Stimulated activated CD4-positive, alpha-beta T cell treated with anti-CD3 and anti-CD28 coated beads, Interleukin-12 subunit alpha, Interleukin-12 subunit beta, amount 100 ng/mL, for 24 hours (primary cell): Measurements from ENCODE around the gene PPP2R2D.

Source experiments
- DNase-seq, 2 experiments: peaks; one replicate each; pipeline ENCODE4 v3.0.0-alpha.2; 2020; ENCODE audit warnings: low read depth in 2 of 2

The PPP2R2D gene

GRCh38 chr10:131929122-131929845 lies 28.5 kb downstream of the PPP2R2D start:
- DNase-seq = no peak

- no peak for DNase-seq
Measured at GRCh38 chr10:131930150-131930549, 29.3 kb downstream of the PPP2R2D start.

DNA sequence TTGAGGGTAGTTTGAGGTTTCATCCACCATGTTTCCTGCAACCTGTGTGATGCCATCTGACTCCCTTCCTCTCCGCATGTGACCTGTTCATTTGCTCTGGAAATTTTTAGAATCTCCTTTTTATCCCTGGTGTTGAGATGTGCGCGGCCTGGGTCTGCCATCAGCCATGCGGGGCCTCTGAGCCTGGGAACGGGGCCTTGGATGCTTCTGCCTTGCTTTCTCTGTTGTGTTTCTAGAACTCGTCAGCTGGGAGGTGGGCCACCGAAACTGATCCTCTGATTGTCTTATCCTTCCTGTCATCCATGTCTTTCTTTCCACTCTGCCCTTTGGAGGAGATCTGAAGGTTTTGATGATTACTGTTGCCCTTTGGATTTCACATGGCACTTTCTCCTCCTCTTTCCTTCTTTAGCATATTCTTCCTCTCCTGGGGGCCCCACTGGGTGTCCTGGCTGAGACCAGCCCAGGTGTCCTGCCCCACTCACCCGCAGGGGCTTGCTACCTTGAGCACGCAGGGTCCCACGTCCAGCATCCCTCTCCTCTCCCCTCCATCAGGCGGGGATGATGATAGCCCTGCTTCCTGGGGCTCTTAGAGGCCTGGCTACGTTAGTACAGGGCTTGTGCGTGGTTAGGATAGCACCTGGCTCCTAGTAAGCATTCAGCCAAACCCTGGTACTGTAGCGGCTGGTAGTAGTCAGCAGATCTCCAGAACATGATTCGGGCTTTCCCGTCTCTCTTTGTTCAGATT lies 29.9 kb downstream of the PPP2R2D start:
- DNase-seq = no peak

- no peak for DNase-seq
Measured at GRCh38 chr10:131931981-131932380, 31.2 kb downstream of the PPP2R2D start.

GRCh38 chr10:131933016-131933695 lies 32.3 kb downstream of the PPP2R2D start:
- no peak for DNase-seq

DNA sequence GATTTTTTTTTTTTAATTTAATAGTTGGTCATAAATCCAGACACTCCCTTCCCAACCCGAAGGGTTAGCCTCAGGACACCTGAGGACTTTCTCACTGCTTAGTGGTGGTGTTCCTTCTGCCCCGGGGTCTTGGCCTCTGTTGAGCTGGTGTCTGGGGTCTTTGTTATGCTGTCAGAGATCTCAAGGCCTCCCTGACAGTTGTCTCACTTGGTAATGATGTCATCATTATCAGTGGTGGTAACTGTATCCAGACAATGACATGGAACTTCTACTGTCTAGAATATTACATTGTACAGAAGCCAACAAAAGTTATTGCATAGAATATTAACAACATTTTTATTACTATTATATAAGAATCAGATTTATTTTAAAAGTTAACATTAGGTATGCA lies 32.9 kb downstream of the PPP2R2D start:
- no peak for DNase-seq

GRCh38 chr10:131934769-131935168 lies 34.0 kb downstream of the PPP2R2D start:
- DNase-seq = no peak

DNA sequence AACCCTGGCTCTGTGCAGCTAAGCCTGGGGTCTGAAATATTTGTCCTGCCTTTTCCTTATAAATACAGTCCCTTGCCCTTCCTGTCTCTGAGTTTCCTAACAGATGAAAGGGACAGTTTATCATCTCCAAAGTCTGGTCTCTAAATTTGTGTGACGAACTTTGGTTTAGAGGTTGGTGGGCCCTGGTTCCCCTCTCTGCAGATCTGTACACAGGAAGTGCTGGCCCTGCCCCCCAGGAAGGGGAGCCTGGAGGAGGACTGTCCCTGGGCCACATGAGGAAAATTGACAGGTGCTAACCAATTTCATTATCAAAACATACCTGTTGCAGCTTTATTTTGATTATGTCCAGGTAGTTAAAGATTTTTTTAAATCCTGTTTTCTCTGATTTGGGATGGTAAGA lies 34.5 kb downstream of the PPP2R2D start:
- DNase-seq = no peak

DNA sequence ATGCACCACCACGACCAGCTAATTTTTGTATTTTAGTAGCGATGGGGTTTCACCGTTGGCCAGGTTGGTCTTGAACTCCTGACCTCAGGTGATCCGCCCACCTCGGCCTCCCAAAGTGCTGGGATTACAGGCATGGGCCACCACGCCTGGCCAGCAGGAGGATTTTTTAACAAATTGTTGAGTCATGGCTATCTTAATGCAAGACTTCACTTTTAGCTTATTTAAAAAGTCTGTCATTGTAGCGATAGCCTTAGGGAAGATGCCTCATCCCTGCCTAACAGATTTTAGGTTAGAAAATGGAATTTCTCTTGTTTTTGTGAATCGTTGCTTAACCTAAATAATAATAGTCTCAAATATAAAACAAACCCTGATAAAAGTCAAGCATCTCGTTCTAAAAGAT lies 35.5 kb downstream of the PPP2R2D start:
- DNase-seq = no peak

- DNase-seq = no peak
Measured at GRCh38 chr10:131936736-131937135, 35.9 kb downstream of the PPP2R2D start.

DNA sequence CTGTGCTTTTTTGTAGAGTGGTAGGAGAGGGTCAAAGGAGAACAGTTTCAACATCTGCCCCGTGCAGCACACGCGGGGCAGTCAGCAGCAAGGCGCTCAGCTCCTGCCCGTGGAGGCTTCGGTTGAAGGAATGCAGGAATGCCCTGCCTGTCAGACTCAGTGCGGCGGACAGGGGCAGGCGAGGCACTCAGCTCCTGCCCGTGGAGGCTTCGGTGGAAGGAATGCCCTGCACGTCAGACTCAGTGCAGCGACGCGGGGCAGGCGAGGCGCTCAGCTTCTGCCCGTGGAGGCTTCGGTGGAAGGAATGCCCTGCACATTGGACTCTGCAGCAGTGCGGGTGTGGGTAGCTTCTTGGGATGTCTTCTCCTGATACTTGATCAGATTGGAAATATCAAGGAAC lies 37.0 kb downstream of the PPP2R2D start:
- DNase-seq = no peak

- DNase-seq = no peak
Measured at GRCh38 chr10:131938681-131939080, 37.9 kb downstream of the PPP2R2D start.

DNA sequence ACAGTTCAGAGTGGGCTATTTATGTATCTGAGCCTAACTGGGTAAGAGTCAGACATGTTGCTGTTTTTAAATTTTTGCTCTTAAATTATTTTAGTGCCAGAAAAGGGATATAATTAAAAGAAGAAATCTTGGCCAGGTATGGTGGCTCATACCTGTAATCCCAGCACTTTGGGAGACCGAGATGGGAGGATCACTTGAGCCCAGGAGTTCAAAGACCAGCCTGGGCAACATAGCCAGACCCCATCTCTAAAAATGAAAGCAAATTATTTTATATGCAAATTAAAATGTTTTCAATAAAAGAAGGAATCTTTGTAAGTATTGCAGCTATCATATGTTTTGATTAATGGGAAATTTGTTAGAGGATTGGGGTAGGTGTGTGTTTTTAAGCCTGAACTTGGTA lies 41.6 kb downstream of the PPP2R2D start:
- no peak for DNase-seq

DNA sequence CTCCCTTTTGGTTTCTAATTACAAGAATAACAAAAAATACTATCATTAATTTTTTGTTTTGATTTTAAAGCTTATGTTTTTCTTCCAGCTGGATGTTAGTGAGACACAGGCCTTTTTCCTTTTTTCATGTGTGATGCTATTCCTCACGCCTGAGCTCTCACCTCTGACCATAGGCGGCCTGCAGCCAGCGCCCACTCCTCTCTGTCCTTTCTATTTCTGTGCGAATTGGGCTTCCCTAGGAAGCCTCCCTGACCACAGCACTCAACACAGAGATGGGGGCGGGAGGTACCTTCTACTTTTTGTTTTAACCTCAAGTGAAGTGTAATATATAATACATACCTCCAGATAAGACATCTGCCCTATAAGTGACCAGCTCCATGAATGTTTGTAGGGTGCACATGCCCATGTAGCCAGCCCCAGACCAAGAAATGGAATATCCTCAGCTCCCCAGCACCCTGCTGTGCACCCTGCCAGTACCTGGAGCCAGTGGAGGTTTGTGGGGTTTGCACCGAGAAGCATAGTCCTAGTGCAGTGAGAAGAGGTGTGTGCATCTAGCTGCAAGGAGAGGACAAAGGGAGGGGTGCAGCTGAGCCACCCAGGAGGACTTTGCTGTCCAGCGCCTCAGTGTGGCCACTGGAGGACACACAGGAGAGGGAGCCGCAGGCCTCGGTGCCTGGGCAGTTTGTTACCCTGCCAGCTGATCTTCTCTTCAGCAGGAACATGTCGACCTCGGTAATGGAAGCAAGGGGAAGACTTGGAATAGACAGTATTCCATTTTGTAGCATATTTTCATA lies 42.4 kb downstream of the PPP2R2D start:
- DNase-seq = no peak

GRCh38 chr10:131944412-131944811 lies 43.6 kb downstream of the PPP2R2D start:
- DNase-seq = no peak

DNA sequence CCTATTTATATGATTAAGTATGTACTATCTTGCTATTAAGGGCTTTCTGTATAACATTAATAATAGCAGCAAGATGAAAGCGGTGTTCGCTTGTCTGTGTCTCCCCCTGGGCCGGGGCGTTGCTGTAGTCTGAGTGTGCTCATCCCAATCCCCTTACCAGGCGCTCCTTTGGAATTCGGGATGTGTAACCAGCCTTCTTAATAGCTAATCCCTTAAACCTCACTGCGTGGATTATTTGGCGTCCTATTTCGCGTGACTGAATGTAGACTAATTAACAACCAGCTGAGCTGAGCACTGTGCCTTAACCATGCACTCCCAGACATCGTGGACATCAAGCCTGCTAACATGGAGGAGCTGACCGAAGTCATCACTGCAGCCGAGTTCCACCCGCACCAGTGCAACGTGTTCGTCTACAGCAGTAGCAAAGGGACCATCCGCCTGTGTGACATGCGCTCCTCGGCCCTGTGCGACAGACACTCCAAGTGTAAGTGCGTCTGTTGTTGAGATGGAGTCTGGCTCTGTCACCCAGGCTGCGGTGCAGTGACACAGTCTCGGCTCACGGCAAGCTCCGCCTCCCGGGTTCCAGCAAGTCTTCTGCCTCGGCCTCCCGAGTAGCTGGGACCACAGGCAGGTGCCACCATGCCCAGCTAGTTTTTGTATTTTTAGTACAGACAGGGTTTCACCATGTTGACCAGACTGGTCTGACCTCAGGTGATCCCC lies 44.3 kb downstream of the PPP2R2D start:
- no peak for DNase-seq

- DNase-seq = no peak
Measured at GRCh38 chr10:131946321-131946751, 45.5 kb downstream of the PPP2R2D start.

DNA sequence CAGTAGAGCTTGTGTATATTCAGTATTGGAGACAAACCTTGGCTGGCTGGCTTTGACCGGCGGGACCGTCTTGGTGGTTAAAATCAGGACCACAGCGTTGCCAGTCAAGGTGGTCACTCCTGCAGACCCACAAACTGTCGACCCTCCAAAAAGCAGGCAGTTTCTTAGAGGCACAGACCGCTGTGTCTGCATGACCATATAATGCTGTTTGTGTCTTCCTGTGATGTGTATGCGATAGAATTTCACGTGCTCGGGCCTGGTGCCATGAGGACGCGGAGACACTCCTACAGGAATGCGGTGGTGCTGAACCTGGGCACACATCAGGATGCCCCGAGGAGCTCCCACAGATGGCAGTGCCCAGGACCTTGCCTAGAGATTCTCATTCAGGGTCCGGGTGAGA lies 46.1 kb downstream of the PPP2R2D start:
- no peak for DNase-seq

DNA sequence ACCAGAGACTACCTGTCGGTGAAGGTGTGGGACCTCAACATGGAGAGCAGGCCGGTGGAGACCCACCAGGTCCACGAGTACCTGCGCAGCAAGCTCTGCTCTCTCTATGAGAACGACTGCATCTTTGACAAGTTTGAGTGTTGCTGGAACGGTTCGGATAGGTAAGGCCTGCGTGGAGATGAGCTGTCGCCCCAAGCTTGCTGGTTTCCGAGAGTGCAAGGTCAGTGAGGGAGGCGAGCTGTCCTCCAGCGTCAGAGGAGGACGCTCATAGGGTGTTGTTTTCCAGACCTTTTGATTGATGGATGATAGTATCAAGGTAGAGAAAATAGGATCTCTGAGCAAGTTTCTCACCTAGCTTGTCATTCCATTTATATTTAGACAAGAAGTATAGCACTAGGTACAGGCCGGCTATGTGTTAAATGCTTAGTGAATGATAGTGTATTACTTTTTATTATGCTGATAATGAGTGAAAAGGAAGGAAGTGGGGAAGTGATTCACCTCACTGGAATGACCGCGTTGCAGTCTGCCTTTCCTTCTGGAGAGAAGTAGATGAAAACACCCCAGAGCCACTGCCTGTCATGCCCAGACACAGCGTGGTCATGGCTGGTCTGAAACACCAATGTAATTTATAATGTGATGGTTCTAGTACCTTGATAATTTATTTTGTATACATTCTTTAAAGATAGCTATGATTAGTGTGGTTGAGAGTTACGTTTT lies 47.0 kb downstream of the PPP2R2D start:
- DNase-seq = no peak

DNA sequence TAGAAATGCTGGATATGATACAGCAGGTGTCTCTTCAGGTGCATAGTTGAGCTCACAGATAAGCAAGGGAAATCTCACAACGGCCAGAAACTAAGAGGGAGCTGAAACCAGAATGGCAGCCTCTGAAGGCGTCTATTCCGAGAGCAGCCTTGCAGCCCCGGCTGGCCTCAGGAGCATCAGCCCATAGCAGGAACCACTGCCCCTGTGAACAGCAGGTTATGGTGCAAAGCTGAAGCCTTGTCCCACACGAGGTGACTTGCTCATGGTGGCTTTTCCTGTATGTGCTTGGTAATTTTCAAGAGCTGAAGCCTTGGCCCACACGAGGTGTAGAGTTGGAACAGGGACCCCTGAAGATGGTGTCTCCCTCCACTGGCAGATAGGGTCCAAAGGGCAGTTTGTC lies 47.7 kb downstream of the PPP2R2D start:
- no peak for DNase-seq
